Mammary epithelial cell (primary cell): ENCODE data around the gene KDM8.

Experiments used
- EZH2 ChIP-seq: IDR thresholded peaks from 2 replicates; pipeline ENCODE4 v1.6.1; 2012; ENCODE audit warnings: low read length, inconsistent platforms, borderline replicate concordance
- TF ChIP-seq, protein P1 (sequence below), 2 donors: IDR thresholded peaks in 1 of 2; conservative IDR thresholded peaks in 1 of 2; 2 replicates each; pipeline ENCODE4 v1.5.1; 2011 to 2012; ENCODE audit warnings: inconsistent platforms in 2 of 2, low read length in 2 of 2, mild to moderate bottlenecking in 2 of 2, control low read depth in 1 of 2, low read depth in 1 of 2; ENCODE audit not compliant: insufficient read depth in 1 of 2; ENCODE audit errors: extremely low read depth in 1 of 2

DNA sequence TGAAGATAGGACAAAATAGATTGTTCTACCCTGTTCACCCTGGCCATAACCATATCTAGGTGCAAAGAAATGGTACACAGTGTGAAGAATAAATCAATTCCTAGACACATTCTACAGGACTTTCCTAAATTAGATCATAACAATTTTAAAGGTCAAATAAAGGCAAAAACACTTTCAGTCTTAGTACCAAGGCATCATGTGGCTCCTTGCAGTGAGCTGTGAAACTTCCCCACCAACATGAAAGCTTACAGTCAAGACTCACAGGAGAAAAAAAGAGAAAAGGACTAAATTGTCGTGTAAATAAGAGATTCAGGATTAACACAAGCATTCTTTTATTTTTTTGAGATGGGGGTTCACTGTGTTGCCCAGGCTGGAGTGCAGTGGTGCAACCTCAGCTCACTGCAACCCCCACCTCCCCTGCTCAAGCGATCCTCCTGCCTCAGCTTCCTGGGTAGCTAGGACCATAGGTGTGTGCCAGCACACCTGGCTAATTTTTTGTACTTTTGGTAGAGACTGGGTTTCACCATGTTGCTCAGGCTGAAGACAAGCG lies 51.0 kb downstream of the KDM8 start:
- TF ChIP-seq, protein P1, sequence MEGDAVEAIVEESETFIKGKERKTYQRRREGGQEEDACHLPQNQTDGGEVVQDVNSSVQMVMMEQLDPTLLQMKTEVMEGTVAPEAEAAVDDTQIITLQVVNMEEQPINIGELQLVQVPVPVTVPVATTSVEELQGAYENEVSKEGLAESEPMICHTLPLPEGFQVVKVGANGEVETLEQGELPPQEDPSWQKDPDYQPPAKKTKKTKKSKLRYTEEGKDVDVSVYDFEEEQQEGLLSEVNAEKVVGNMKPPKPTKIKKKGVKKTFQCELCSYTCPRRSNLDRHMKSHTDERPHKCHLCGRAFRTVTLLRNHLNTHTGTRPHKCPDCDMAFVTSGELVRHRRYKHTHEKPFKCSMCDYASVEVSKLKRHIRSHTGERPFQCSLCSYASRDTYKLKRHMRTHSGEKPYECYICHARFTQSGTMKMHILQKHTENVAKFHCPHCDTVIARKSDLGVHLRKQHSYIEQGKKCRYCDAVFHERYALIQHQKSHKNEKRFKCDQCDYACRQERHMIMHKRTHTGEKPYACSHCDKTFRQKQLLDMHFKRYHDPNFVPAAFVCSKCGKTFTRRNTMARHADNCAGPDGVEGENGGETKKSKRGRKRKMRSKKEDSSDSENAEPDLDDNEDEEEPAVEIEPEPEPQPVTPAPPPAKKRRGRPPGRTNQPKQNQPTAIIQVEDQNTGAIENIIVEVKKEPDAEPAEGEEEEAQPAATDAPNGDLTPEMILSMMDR (conservative IDR thresholded peaks at IDR 0.05 in 1 of 2, IDR thresholded peaks at IDR 0.05 in 1 of 2; ENCODE audit: extremely low read depth in 1 of 2, insufficient read depth in 1 of 2, low read depth in 1 of 2, low read length in 2 of 2) = no peak
- no peak for TF ChIP-seq EZH2
